ENCODE data around the gene GGTA1. TPM values are rescaled to one million over a fixed set of nuclear protein-coding genes. Genes with fewer than 3 reads are reported as not detected.
"Not testable (repeated sequence)": the region's sequence is repeated elsewhere in the genome, so short reads cannot be mapped to it uniquely, and the experiment has no call there.

GGTA1 gene
- total and polyA plus RNA-seq, 9 of the 15 experiments (the other 6 are each of a cell fraction or from before 2014, with no cell fraction given): 0.04 to 0.15 TPM; not detected in 7

- H3K36me3 ChIP-seq (ENCODE audit: control insufficient read depth, insufficient read depth, low read length); BruUV-seq (replicated peaks); FAIRE-seq; H3K9ac ChIP-seq (ENCODE audit: insufficient read depth in 1 of 2, low read depth in 2 of 2, low read length in 2 of 2); intact Hi-C loops (cut with micrococcal nuclease); H3K27me3 ChIP-seq (ENCODE audit: control insufficient read depth in 2 of 2, insufficient read depth in 2 of 2, low read length in 2 of 2); H3K27ac ChIP-seq (ENCODE audit: extremely low read depth, low read depth, low read length); H3K4me2 ChIP-seq (ENCODE audit: insufficient read depth, low read length); H2AFZ ChIP-seq (ENCODE audit: low read depth, low read length); DNase-seq (ENCODE audit: extremely low read depth in 1 of 4, low spot score in 3 of 4); H4K20me1 ChIP-seq (replicated peaks; ENCODE audit: control insufficient read depth, insufficient read depth, low read length); H3K79me2 ChIP-seq (ENCODE audit: control insufficient read depth, insufficient read depth, low read length); H3K4me3 ChIP-seq; in situ Hi-C loops (cut with MboI); ATAC-seq; CTCF ChIA-PET (ENCODE audit: low intra/inter-chr PET ratio); H3K9me3 ChIP-seq (replicated peaks; ENCODE audit: control insufficient read depth, insufficient read depth, low read depth, low read length); H3K4me1 ChIP-seq (replicated peaks in 1 of 2; ENCODE audit: control insufficient read depth in 2 of 2, insufficient read depth in 2 of 2, low read length in 2 of 2); H3K9me1 ChIP-seq (ENCODE audit: control insufficient read depth, insufficient read depth, low read length): not testable (repeated sequence)
- POLR2A ChIA-PET: interaction anchor here (0.6 kb wide), 1 partner anchor 62 kb away, joined by 4 read pairs; no protein-coding TSS in a partner anchor
- peak; percentile 35 for TF ChIP-seq ZNF316 (IDR thresholded peaks at IDR 0.05)
- 0% methylated on average over 2 of the region's 2 CpGs for WGBS (ENCODE audit: insufficient coverage, low coverage, missing lambda C conversion rate)
Measured at GRCh38 chr9:121519688-121520087, 20.0 kb upstream of the GGTA1 start.

- Histone ChIP-seq H3K4me3 (no peak overlapping the region), H3K9me3 (replicated peaks; ENCODE audit: control insufficient read depth, insufficient read depth, low read depth, low read length) (no peaks in the 10 kb centered on the region), H3K79me2 (ENCODE audit: control insufficient read depth, insufficient read depth, low read length) (no peaks in the 10 kb centered on the region), H3K27ac (ENCODE audit: extremely low read depth, low read depth, low read length) (no peak overlapping the region), H3K9ac (ENCODE audit: insufficient read depth in 1 of 2, low read depth in 2 of 2, low read length in 2 of 2) (no peak overlapping the region), H3K36me3 (ENCODE audit: control insufficient read depth, insufficient read depth, low read length) (no peaks in the 10 kb centered on the region), H4K20me1 (replicated peaks; ENCODE audit: control insufficient read depth, insufficient read depth, low read length) (no peaks in the 10 kb centered on the region), H3K4me2 (ENCODE audit: insufficient read depth, low read length) (no peak overlapping the region), H3K27me3 (ENCODE audit: control insufficient read depth in 2 of 2, insufficient read depth in 2 of 2, low read length in 2 of 2) (no peaks in the 10 kb centered on the region), H3K9me1 (ENCODE audit: control insufficient read depth, insufficient read depth, low read length) (no peaks in the 10 kb centered on the region), H3K4me1 (replicated peaks in 1 of 2; ENCODE audit: control insufficient read depth in 2 of 2, insufficient read depth in 2 of 2, low read length in 2 of 2) (no peaks in the 10 kb centered on the region), H2AFZ (ENCODE audit: low read depth, low read length) (no peak overlapping the region)
- no TSS peak for BruUV-seq (replicated peaks)
- intact Hi-C loops (cut with micrococcal nuclease) (no loop called here), in situ Hi-C loops (cut with MboI) (no loop called here)
- POLR2A ChIA-PET: interaction anchor here (0.6 kb wide), 1 partner anchor 12 kb away, joined by 5 read pairs; no protein-coding TSS in a partner anchor
- WGBS (ENCODE audit: insufficient coverage, low coverage, missing lambda C conversion rate): 0% methylated on average over 2 of the region's 2 CpGs
- DNase-seq (ENCODE audit: extremely low read depth in 1 of 4, low spot score in 3 of 4) (no peak), FAIRE-seq (no peak), ATAC-seq (no peak)
- CTCF ChIA-PET (ENCODE audit: low intra/inter-chr PET ratio): no interaction called here
- TF ChIP-seq MIER1 (IDR thresholded peaks at IDR 0.05; ENCODE audit: low read depth) (no peak), POLR2AphosphoS5 (IDR thresholded peaks at IDR 0.05; ENCODE audit: control insufficient read depth, insufficient read depth, low read depth, low read length) (0 out of 2 replicates have a peak, but pooled peaks have one; percentile 35)
Measured at GRCh38 chr9:121518634-121519033, 19.0 kb upstream of the GGTA1 start.

GRCh38 chr9:121513166-121513565 lies 13.5 kb upstream of the GGTA1 start:
- H3K9me3 ChIP-seq (replicated peaks; ENCODE audit: control insufficient read depth, insufficient read depth, low read depth, low read length); H3K4me1 ChIP-seq (replicated peaks in 1 of 2; ENCODE audit: control insufficient read depth in 2 of 2, insufficient read depth in 2 of 2, low read length in 2 of 2); H2AFZ ChIP-seq (ENCODE audit: low read depth, low read length); POLR2A ChIA-PET; CTCF ChIA-PET (ENCODE audit: low intra/inter-chr PET ratio); DNase-seq (ENCODE audit: extremely low read depth in 1 of 4, low spot score in 3 of 4); H3K4me2 ChIP-seq (ENCODE audit: insufficient read depth, low read length); H3K27ac ChIP-seq (ENCODE audit: extremely low read depth, low read depth, low read length); H3K79me2 ChIP-seq (ENCODE audit: control insufficient read depth, insufficient read depth, low read length); H3K36me3 ChIP-seq (ENCODE audit: control insufficient read depth, insufficient read depth, low read length); H3K9ac ChIP-seq (ENCODE audit: insufficient read depth in 1 of 2, low read depth in 2 of 2, low read length in 2 of 2); H3K4me3 ChIP-seq; intact Hi-C loops (cut with micrococcal nuclease); H4K20me1 ChIP-seq (replicated peaks; ENCODE audit: control insufficient read depth, insufficient read depth, low read length); H3K27me3 ChIP-seq (ENCODE audit: control insufficient read depth in 2 of 2, insufficient read depth in 2 of 2, low read length in 2 of 2); FAIRE-seq; in situ Hi-C loops (cut with MboI); BruUV-seq (replicated peaks); H3K9me1 ChIP-seq (ENCODE audit: control insufficient read depth, insufficient read depth, low read length); ATAC-seq: not testable (repeated sequence)
- WGBS (ENCODE audit: insufficient coverage, low coverage, missing lambda C conversion rate): 0% methylated on average over 4 of the region's 4 CpGs
